HepG2 (cell line): ENCODE data around the gene TMEM232.

Experiments
- CBX2 ChIP-seq, 2 experiments: fragments of 200-600 bp in 1 of 2; sonication (generic); formaldehyde crosslinking in 1 of 2; IDR thresholded peaks; 2 replicates each; pipeline versions ENCODE4 v1.7.0 to v1.8.1; 2018 to 2022; ENCODE audit warnings: low read depth in 2 of 2, low read length in 1 of 2, mild to moderate bottlenecking in 1 of 2, missing genetic modification reagents in 1 of 2
- EZH2 ChIP-seq: conservative IDR thresholded peaks from 2 replicates; pipeline ENCODE4 v1.6.1; 2012; ENCODE audit warnings: mild to moderate bottlenecking, low read depth, low read length, moderate library complexity
- ZNF619 ChIP-seq: sonication (generic); formaldehyde crosslinking; IDR thresholded peaks from 2 replicates; pipeline ENCODE4 v1.4.0; 2020; ENCODE audit warnings: mild to moderate bottlenecking, missing genetic modification reagents
- TF ChIP-seq, protein P1 (sequence below): sonication (generic); IDR thresholded peaks from 2 replicates; pipeline ENCODE4 v1.6.1; 2016; ENCODE audit warnings: low read depth, borderline replicate concordance
- TF ChIP-seq, protein P2 (sequence below): sonication (generic); formaldehyde crosslinking; IDR thresholded peaks from 2 replicates; pipeline ENCODE4 v1.5.0; 2020; ENCODE audit warnings: mild to moderate bottlenecking, missing genetic modification reagents, moderate library complexity
- TF ChIP-seq, protein P3 (sequence below): IDR thresholded peaks from 2 replicates; pipeline ENCODE4 v1.6.1; 2012; ENCODE audit warnings: inconsistent platforms

DNA sequence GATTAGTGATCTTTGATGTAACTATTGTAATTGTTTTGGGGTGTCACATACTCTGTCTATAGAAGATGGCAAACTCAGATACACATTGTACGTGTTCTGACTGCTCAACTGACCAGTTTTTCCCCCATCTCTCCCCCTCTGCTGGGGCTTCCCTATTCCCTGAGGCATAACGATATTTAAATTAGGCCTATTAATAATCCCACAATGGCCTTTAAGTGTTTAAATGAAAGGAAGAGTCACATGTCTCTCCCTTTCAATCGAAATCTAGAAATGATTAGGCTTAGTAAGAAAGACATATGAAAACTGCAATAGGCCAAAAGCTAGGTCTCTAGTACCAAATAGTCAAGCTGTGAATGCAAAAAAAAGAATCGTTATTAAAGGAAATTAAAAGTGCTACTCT is 265.6 kb downstream of the TMEM232 start:
- TF ChIP-seq, protein P1, sequence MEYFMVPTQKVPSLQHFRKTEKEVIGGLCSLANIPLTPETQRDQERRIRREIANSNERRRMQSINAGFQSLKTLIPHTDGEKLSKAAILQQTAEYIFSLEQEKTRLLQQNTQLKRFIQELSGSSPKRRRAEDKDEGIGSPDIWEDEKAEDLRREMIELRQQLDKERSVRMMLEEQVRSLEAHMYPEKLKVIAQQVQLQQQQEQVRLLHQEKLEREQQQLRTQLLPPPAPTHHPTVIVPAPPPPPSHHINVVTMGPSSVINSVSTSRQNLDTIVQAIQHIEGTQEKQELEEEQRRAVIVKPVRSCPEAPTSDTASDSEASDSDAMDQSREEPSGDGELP = no peak
- no peak for TF ChIP-seq CBX2 (IDR thresholded peaks at IDR 0.05; ENCODE audit: low read depth, low read length)
- no peak for TF ChIP-seq CBX2 (CRISPR knock-in tag; IDR thresholded peaks at IDR 0.05; ENCODE audit: low read depth)
- TF ChIP-seq, protein P2, sequence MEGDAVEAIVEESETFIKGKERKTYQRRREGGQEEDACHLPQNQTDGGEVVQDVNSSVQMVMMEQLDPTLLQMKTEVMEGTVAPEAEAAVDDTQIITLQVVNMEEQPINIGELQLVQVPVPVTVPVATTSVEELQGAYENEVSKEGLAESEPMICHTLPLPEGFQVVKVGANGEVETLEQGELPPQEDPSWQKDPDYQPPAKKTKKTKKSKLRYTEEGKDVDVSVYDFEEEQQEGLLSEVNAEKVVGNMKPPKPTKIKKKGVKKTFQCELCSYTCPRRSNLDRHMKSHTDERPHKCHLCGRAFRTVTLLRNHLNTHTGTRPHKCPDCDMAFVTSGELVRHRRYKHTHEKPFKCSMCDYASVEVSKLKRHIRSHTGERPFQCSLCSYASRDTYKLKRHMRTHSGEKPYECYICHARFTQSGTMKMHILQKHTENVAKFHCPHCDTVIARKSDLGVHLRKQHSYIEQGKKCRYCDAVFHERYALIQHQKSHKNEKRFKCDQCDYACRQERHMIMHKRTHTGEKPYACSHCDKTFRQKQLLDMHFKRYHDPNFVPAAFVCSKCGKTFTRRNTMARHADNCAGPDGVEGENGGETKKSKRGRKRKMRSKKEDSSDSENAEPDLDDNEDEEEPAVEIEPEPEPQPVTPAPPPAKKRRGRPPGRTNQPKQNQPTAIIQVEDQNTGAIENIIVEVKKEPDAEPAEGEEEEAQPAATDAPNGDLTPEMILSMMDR (CRISPR knock-in tag) = no peak
- TF ChIP-seq EZH2 = no peak
- no peak for TF ChIP-seq ZNF619 (CRISPR knock-in tag)
- TF ChIP-seq, protein P3, sequence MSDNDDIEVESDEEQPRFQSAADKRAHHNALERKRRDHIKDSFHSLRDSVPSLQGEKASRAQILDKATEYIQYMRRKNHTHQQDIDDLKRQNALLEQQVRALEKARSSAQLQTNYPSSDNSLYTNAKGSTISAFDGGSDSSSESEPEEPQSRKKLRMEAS = no peak
